HCT116 (cell line): ENCODE measurements around the gene HYAL2. TPM values are rescaled to one million over a fixed set of nuclear protein-coding genes. Genes with fewer than 3 reads are reported as not detected.

Source experiments
- ATAC-seq: fragments of 200-7000 bp; cut with Tn5 transposase; 2 replicates; pipeline ENCODE4 v1.9.1; 2020; ENCODE audit warnings: mild to moderate bottlenecking, moderate library complexity
- BruUV-seq: library from RNA; stranded (reverse); fragments of 400-500 nt; replicated peaks from 2 replicates; lab custom pipeline; 2021; lab: Mats Ljungman, UMichigan
- CTCF ChIA-PET: fragments of 300-600 bp; sonication (Branson Sonifier 250); formaldehyde crosslinking; loops from one replicate; lab custom pipeline; 2021; ENCODE audit warnings: antibody characterized with exemption; lab: Charles Lee
- POLR2A ChIA-PET: fragments of 300-600, 350-600 bp; sonication (Branson Sonifier 250); formaldehyde crosslinking; loops from one replicate; lab custom pipeline; 2021; ENCODE audit warnings: antibody characterized with exemption; lab: Charles Lee
- RAD21 ChIA-PET, 2 experiments: fragments of 300-600 bp; sonication (Branson Sonifier 250); formaldehyde crosslinking; loops; one replicate each; lab custom pipeline; 2023; ENCODE audit warnings: low total read pairs in 2 of 2; ENCODE audit not compliant: uncharacterized antibody in 2 of 2, unreplicated experiment in 2 of 2, low non-redundant PET in 1 of 2; lab: Charles Lee
- DNase-seq: peaks from one replicate; pipeline ENCODE4 v3.0.0-alpha.2; 2010; ENCODE audit warnings: low read depth, low spot score
- H2AFZ ChIP-seq: fragments of 200-600 bp; shearing (Covaris generic), sonication (generic); 2 replicates; pipeline ENCODE4 v1.6.1; 2017; ENCODE audit warnings: low read depth, mixed run types, mixed read lengths, antibody characterized with exemption, low read length; ENCODE audit not compliant: poor library complexity, severe bottlenecking
- H3K27ac ChIP-seq: 2 replicates; pipeline ENCODE4 v1.5.1; 2012; ENCODE audit warnings: low read depth, low read length
- H3K27me3 ChIP-seq: fragments of 200-600 bp; sonication (generic); 2 replicates; pipeline ENCODE4 v1.6.1; 2016; ENCODE audit warnings: mixed run types, low read length, mixed read lengths; ENCODE audit not compliant: insufficient read depth
- H3K36me3 ChIP-seq, 2 experiments: fragments of 200-500 bp in 1 of 2; fragments of 200-600 bp in 1 of 2; sonication (Bioruptor generic) in 1 of 2; sonication (generic) in 1 of 2; 2 replicates each; pipeline versions ENCODE4 v1.5.1 to v1.6.1; 2014 to 2016; ENCODE audit warnings: low read length in 2 of 2, inconsistent platforms in 1 of 2, mixed read lengths in 1 of 2, mixed run types in 1 of 2; ENCODE audit not compliant: insufficient read depth in 2 of 2, control insufficient read depth in 1 of 2
- H3K4me1 ChIP-seq, 2 experiments: fragments of 200-600 bp in 1 of 2; sonication (generic) in 1 of 2; 2 replicates each; pipeline versions ENCODE4 v1.5.1 to v1.6.1; 2012 to 2017; ENCODE audit warnings: low read length in 2 of 2, inconsistent platforms in 1 of 2, mild to moderate bottlenecking in 1 of 2, mixed read lengths in 1 of 2, mixed run types in 1 of 2, moderate library complexity in 1 of 2; ENCODE audit not compliant: insufficient read depth in 2 of 2, control insufficient read depth in 1 of 2
- H3K4me2 ChIP-seq: fragments of 200-600 bp; sonication (generic); 2 replicates; pipeline ENCODE4 v1.6.1; 2017; ENCODE audit warnings: mixed run types, low read length, mixed read lengths
- H3K4me3 ChIP-seq, 2 experiments: fragments of 200-600 bp in 1 of 2; sonication (generic) in 1 of 2; replicated peaks in 1 of 2; 2 replicates each; pipeline ENCODE4 v1.5.1; 2011 to 2016; ENCODE audit warnings: low read length in 2 of 2, control low read depth in 1 of 2, low read depth in 1 of 2, mild to moderate bottlenecking in 1 of 2, mixed read lengths in 1 of 2, mixed run types in 1 of 2
- H3K79me2 ChIP-seq: fragments of 200-600 bp; sonication (generic); 2 replicates; pipeline ENCODE4 v1.6.1; 2017; ENCODE audit warnings: mild to moderate bottlenecking, mixed run types, low read length, moderate library complexity, mixed read lengths; ENCODE audit not compliant: insufficient read depth
- H3K9ac ChIP-seq: fragments of 200-600 bp; sonication (generic); 2 replicates; pipeline ENCODE4 v1.6.1; 2016; ENCODE audit warnings: low read length, mixed read lengths
- H3K9me2 ChIP-seq: fragments of 200-600 bp; sonication (generic), shearing (Covaris generic); 2 replicates; pipeline ENCODE4 v1.6.1; 2017; ENCODE audit warnings: mixed run types, mild to moderate bottlenecking, moderate library complexity; ENCODE audit not compliant: insufficient read depth
- H3K9me3 ChIP-seq, 2 experiments: fragments of 200-500 bp in 1 of 2; fragments of 200-600 bp in 1 of 2; sonication (Bioruptor generic) in 1 of 2; sonication (generic) in 1 of 2; 2 replicates each; pipeline ENCODE4 v1.6.1; 2014 to 2017; ENCODE audit warnings: low read length in 2 of 2, mixed read lengths in 2 of 2, inconsistent platforms in 1 of 2, low read depth in 1 of 2, mild to moderate bottlenecking in 1 of 2, mixed run types in 1 of 2, moderate library complexity in 1 of 2; ENCODE audit not compliant: control insufficient read depth in 1 of 2, insufficient read depth in 1 of 2
- H4K20me1 ChIP-seq: fragments of 200-600 bp; sonication (generic), shearing (Covaris generic); 2 replicates; pipeline ENCODE4 v1.6.1; 2017; ENCODE audit warnings: mixed run types, mild to moderate bottlenecking, moderate library complexity; ENCODE audit not compliant: insufficient read depth
- CBX3 ChIP-seq: IDR thresholded peaks from 2 replicates; pipeline ENCODE4 v1.6.1; 2012; ENCODE audit warnings: low read depth
- CEBPB ChIP-seq: IDR thresholded peaks from 2 replicates; pipeline ENCODE4 v1.6.1; 2012; ENCODE audit warnings: low read depth
- ELF1 ChIP-seq: IDR thresholded peaks from 2 replicates; pipeline ENCODE4 v1.6.1; 2012; ENCODE audit warnings: low read depth, borderline replicate concordance
- EZH2 ChIP-seq: fragments of 200-600 bp; sonication (generic); IDR thresholded peaks from 2 replicates; pipeline ENCODE4 v1.6.1; 2017; ENCODE audit warnings: antibody characterized with exemption, mixed run types
- JUND ChIP-seq: IDR thresholded peaks from 2 replicates; pipeline ENCODE4 v1.6.1; 2012
- MAX ChIP-seq: IDR thresholded peaks from 2 replicates; pipeline ENCODE4 v1.6.1; 2012
- POLR2AphosphoS5 ChIP-seq: IDR thresholded peaks from 2 replicates; pipeline ENCODE4 v1.6.1; 2011; ENCODE audit warnings: mild to moderate bottlenecking, low read depth, low read length, moderate library complexity
- RAD21 ChIP-seq: IDR thresholded peaks from 2 replicates; pipeline ENCODE4 v1.6.1; 2012; ENCODE audit warnings: low read depth, mild to moderate bottlenecking
- SIN3A ChIP-seq: IDR thresholded peaks from 2 replicates; pipeline ENCODE4 v1.6.1; 2012; ENCODE audit warnings: low read depth
- SP1 ChIP-seq: IDR thresholded peaks from 2 replicates; pipeline ENCODE4 v1.6.1; 2012; ENCODE audit warnings: low read depth
- SRF ChIP-seq: IDR thresholded peaks from 2 replicates; pipeline ENCODE4 v1.6.1; 2012; ENCODE audit warnings: low read depth
- TCF7L2 ChIP-seq: IDR thresholded peaks from 2 replicates; pipeline ENCODE4 v1.7.0; 2011; ENCODE audit warnings: borderline replicate concordance, inconsistent platforms; ENCODE audit not compliant: insufficient read depth, insufficient read length; ENCODE audit errors: extremely low read depth
- YY1 ChIP-seq: IDR thresholded peaks from 2 replicates; pipeline ENCODE4 v1.6.1; 2011; ENCODE audit warnings: low read length, low read depth, moderate library complexity, mild to moderate bottlenecking; ENCODE audit not compliant: insufficient replicate concordance; ENCODE audit errors: extremely low read depth
- ZNF274 ChIP-seq: fragments of 200-500 bp; sonication (Bioruptor generic); IDR thresholded peaks from 2 replicates; pipeline ENCODE4 v1.6.1; 2014; ENCODE audit warnings: mild to moderate bottlenecking, low read depth, low read length, inconsistent platforms
- intact Hi-C: fragments of 100-400 bp; cut with micrococcal nuclease; formaldehyde crosslinking; loops from 2 replicates; pipeline ENCODE4 v1.10.0; 2022
- total RNA-seq: library from RNA; stranded (reverse); gene quantifications from one replicate; pipeline ENCODE4 v1.2.1, GENCODE V29; 2021; ENCODE audit not compliant: unreplicated experiment
- TF ChIP-seq, protein P1 (sequence below), 3 experiments: fragments of 200-600 bp in 1 of 3; sonication (generic) in 1 of 3; IDR thresholded peaks in 2 of 3; conservative IDR thresholded peaks in 1 of 3; 2 replicates each; pipeline ENCODE4 v1.5.1; 2012 to 2017; ENCODE audit warnings: low read depth in 2 of 3, low read length in 2 of 3, antibody characterized with exemption in 1 of 3, borderline replicate concordance in 1 of 3, control low read depth in 1 of 3, mild to moderate bottlenecking in 1 of 3, mixed read lengths in 1 of 3, mixed run types in 1 of 3, moderate library complexity in 1 of 3; ENCODE audit not compliant: insufficient read depth in 1 of 3

HYAL2 gene
- total RNA-seq, 1 experiment from 2014 or later = 42.2 TPM

GRCh38 chr3:50356553-50356952 lies 34.0 kb upstream of the HYAL2 start:
- no peak for DNase-seq
- no peak overlapping the region for H2AFZ ChIP-seq
- H3K4me1 ChIP-seq = peaks cover 12 to 41% of the 10 kb centered on the region in 2 experiments; a peak in 3 of 4 replicates
- no peak overlapping the region for H3K9ac ChIP-seq
- H3K9me2 ChIP-seq = no peaks in the 10 kb centered on the region
- no peaks in the 10 kb centered on the region for H4K20me1 ChIP-seq
- intact Hi-C loops = loop anchor here (10.0 kb wide), 1 partner anchor 1028 kb away; the partner anchor contains the start of gene MANF
- 0 out of 2 replicates have a peak overlapping the region, but pooled peaks have one; percentile 9 for H3K4me2 ChIP-seq
- CTCF ChIA-PET = no interaction called here
- H3K4me3 ChIP-seq = no peak overlapping the region
- TF ChIP-seq MAX (no peak), TCF7L2 (no peak), YY1 (no peak), POLR2AphosphoS5 (no peak), ZNF274 (no peak), RAD21 (no peak), EZH2 (no peak), JUND (no peak), SIN3A (no peak), ELF1 (no peak), CBX3 (no peak), SRF (no peak), CEBPB (no peak), SP1 (no peak)
- TF ChIP-seq, protein P1, sequence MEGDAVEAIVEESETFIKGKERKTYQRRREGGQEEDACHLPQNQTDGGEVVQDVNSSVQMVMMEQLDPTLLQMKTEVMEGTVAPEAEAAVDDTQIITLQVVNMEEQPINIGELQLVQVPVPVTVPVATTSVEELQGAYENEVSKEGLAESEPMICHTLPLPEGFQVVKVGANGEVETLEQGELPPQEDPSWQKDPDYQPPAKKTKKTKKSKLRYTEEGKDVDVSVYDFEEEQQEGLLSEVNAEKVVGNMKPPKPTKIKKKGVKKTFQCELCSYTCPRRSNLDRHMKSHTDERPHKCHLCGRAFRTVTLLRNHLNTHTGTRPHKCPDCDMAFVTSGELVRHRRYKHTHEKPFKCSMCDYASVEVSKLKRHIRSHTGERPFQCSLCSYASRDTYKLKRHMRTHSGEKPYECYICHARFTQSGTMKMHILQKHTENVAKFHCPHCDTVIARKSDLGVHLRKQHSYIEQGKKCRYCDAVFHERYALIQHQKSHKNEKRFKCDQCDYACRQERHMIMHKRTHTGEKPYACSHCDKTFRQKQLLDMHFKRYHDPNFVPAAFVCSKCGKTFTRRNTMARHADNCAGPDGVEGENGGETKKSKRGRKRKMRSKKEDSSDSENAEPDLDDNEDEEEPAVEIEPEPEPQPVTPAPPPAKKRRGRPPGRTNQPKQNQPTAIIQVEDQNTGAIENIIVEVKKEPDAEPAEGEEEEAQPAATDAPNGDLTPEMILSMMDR (IDR thresholded peaks at IDR 0.05 in 2 of 3, conservative IDR thresholded peaks at IDR 0.05 in 1 of 3; ENCODE audit: borderline replicate concordance in 1 of 3, insufficient read depth in 1 of 3, low read depth in 2 of 3, low read length in 2 of 3) = no peak
- H3K27me3 ChIP-seq = no peaks in the 10 kb centered on the region
- ATAC-seq = no peak
- H3K9me3 ChIP-seq = no peaks in the 10 kb centered on the region
- no TSS peak for BruUV-seq
- no peak overlapping the region; the same call in 1 of the 2 replicates for H3K27ac ChIP-seq
- H3K79me2 ChIP-seq = peaks cover 52% of the 10 kb centered on the region
- RAD21 ChIA-PET = no interaction called here
- POLR2A ChIA-PET = no interaction called here
- peaks cover 14 to 31% of the 10 kb centered on the region in 2 experiments; a peak in 3 of 4 replicates for H3K36me3 ChIP-seq
